GM12872 (cell line): Measurements from ENCODE around the gene TOMM22.

Source experiments
- TF ChIP-seq, protein P1 (sequence below): IDR thresholded peaks from 3 replicates; pipeline ENCODE4 v1.5.1; 2011; ENCODE audit warnings: low read depth, mild to moderate bottlenecking, low read length, moderate library complexity; ENCODE audit not compliant: insufficient read depth

Gene TOMM22

DNA sequence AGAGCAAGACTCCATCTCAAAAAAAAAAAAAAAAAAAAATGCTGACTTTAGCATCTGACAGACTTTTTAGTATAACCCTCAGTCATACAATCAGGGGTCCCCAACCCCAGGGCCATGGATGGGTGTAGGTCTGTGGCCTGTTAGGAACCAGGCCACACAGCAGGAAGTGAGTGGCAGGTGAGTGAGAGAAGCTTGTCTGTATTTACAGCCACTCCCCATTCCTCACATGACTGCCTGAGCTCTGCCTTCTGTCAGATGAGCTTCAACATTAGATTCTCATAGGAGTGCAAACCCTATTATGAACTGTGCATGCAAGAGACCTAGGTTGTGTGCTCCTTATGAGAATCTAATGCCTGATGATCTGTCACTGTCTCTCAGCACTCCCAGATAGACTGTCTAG is 28.9 kb upstream of the TOMM22 start:
- TF ChIP-seq, protein P1, sequence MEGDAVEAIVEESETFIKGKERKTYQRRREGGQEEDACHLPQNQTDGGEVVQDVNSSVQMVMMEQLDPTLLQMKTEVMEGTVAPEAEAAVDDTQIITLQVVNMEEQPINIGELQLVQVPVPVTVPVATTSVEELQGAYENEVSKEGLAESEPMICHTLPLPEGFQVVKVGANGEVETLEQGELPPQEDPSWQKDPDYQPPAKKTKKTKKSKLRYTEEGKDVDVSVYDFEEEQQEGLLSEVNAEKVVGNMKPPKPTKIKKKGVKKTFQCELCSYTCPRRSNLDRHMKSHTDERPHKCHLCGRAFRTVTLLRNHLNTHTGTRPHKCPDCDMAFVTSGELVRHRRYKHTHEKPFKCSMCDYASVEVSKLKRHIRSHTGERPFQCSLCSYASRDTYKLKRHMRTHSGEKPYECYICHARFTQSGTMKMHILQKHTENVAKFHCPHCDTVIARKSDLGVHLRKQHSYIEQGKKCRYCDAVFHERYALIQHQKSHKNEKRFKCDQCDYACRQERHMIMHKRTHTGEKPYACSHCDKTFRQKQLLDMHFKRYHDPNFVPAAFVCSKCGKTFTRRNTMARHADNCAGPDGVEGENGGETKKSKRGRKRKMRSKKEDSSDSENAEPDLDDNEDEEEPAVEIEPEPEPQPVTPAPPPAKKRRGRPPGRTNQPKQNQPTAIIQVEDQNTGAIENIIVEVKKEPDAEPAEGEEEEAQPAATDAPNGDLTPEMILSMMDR: no peak

DNA sequence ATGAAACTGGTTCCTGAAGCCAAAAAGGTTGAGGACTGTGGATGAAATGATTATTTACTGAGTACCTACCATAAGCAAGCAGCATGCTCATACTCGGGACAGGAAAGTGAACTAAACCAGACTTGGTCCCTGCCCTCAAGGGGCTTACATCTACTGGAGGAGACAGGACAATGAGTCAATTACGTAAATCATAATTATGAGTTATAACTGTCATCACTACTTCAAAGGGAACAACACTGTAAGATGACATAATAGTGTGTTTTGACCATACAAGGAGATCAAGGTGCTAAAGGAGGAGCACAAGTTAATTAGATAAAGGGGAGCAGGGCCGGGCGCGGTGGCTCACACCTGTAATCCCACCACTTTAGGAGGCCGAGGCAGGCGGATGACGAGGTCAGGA is 28.0 kb upstream of the TOMM22 start:
- TF ChIP-seq, protein P1: no peak

- TF ChIP-seq, protein P1: no peak
Measured at GRCh38 chr22:38655519-38656255, 26.1 kb upstream of the TOMM22 start.

GRCh38 chr22:38656256-38657044 is 25.3 kb upstream of the TOMM22 start, which contains the start of the genes CBY1 and FAM227A:
Gene CBY1 (plus strand): TSS chr22:38656638. CDS start chr22:38668055, 11,417 bp downstream.
Gene FAM227A (minus strand): TSS chr22:38656392. CDS start chr22:38650168, 6,224 bp downstream.
- TF ChIP-seq, protein P1: no peak

- TF ChIP-seq, protein P1: no peak
Measured at GRCh38 chr22:38657045-38657909, 24.5 kb upstream of the TOMM22 start.

DNA sequence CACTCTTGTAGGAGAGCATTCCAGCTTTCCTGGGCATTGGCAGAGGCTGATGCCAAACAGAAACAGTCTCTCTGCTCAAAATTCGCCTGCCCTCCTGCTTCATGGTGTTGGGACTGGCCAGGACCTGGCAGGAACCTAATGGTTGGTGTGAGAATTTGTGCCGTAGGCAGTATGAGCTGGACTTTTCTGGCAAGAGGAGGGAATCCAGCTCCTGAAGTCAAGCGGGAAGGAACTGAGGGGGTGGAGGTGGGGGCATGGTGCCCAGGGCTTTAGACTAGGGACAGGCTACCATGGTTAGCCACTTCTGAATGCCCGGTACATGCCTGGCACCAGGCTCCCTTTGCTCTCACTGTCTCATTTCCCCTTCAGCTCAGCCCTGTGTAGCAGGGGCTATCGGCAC is 6.9 kb upstream of the TOMM22 start:
- TF ChIP-seq, protein P1: no peak

GRCh38 chr22:38675833-38676232 is 5.9 kb upstream of the TOMM22 start:
- TF ChIP-seq, protein P1: no peak
